PC-3 (cell line): ENCODE data around the gene POP5. TPM values are rescaled to one million over a fixed set of nuclear protein-coding genes. Genes with fewer than 3 reads are reported as not detected.

ENCODE experiments used
- ATAC-seq: fragments of 200-7000 bp; cut with Tn5 transposase; 2 replicates; pipeline ENCODE4 v1.9.1; 2020; ENCODE audit warnings: mild to moderate bottlenecking, moderate library complexity
- BruUV-seq: library from RNA; stranded (reverse); fragments of 400-500 nt; replicated peaks from 2 replicates; lab custom pipeline; 2021; lab: Mats Ljungman, UMichigan
- CTCF ChIA-PET: fragments of 300-600 bp; sonication (Branson Sonifier 250); formaldehyde crosslinking; loops from one replicate; lab custom pipeline; 2022; ENCODE audit warnings: antibody characterized with exemption; lab: Charles Lee
- POLR2A ChIA-PET: fragments of 300-600 bp; sonication (Branson Sonifier 250); formaldehyde crosslinking; loops from one replicate; lab custom pipeline; 2022; ENCODE audit warnings: antibody characterized with exemption; ENCODE audit not compliant: unreplicated experiment; lab: Charles Lee
- DNase-seq: peaks from one replicate; pipeline ENCODE4 v3.0.0-alpha.2; 2015
- H2AFZ ChIP-seq: fragments of 300-600 bp; sonication (generic); 2 replicates; pipeline ENCODE4 v1.6.0; 2016; ENCODE audit warnings: antibody characterized with exemption, low read length
- H3F3A ChIP-seq: fragments of 300-600 bp; sonication (generic); one replicate; pipeline ENCODE4 v1.6.0; 2017; ENCODE audit warnings: antibody characterized with exemption, low read length, control low read depth, mild to moderate bottlenecking; ENCODE audit not compliant: unreplicated experiment
- H3K27ac ChIP-seq: fragments of 300-600 bp; sonication (generic); 2 replicates; pipeline ENCODE4 v1.5.1; 2016; ENCODE audit warnings: mild to moderate bottlenecking, low read length
- H3K27me3 ChIP-seq: fragments of 300-600 bp; sonication (generic); 2 replicates; pipeline ENCODE4 v1.6.1; 2016; ENCODE audit warnings: low read length, mixed read lengths
- H3K36me3 ChIP-seq: fragments of 300-600 bp; sonication (generic); 2 replicates; pipeline ENCODE4 v1.6.1; 2016; ENCODE audit warnings: low read depth, mixed run types, low read length, mixed read lengths
- H3K4me1 ChIP-seq: fragments of 300-600 bp; sonication (generic); 2 replicates; pipeline ENCODE4 v1.5.1; 2016; ENCODE audit warnings: low read length; ENCODE audit not compliant: insufficient read depth
- H3K4me2 ChIP-seq: fragments of 300-600 bp; sonication (generic); 2 replicates; pipeline ENCODE4 v1.6.0; 2016; ENCODE audit warnings: low read length
- H3K4me3 ChIP-seq: fragments of 300-600 bp; sonication (generic); 2 replicates; pipeline ENCODE4 v1.5.1; 2016; ENCODE audit warnings: mild to moderate bottlenecking, low read length, mixed read lengths
- H3K79me2 ChIP-seq: fragments of 300-600 bp; sonication (generic); 2 replicates; pipeline ENCODE4 v1.6.1; 2017; ENCODE audit warnings: low read length, mixed read lengths
- H3K9ac ChIP-seq: fragments of 300-600 bp; sonication (generic); 2 replicates; pipeline ENCODE4 v1.6.0; 2016; ENCODE audit warnings: mild to moderate bottlenecking, low read length
- H3K9me2 ChIP-seq: fragments of 300-600 bp; sonication (generic); replicated peaks from 2 replicates; pipeline ENCODE4 v1.6.1; 2016; ENCODE audit warnings: mixed run types, low read length, mixed read lengths
- H3K9me3 ChIP-seq: fragments of 300-600 bp; sonication (generic); 2 replicates; pipeline ENCODE4 v1.6.1; 2016; ENCODE audit warnings: low read length, mixed read lengths
- H4K20me1 ChIP-seq: fragments of 300-600 bp; sonication (generic); 2 replicates; pipeline ENCODE4 v1.6.1; 2016; ENCODE audit warnings: low read length, mixed read lengths
- CTCF ChIP-seq: fragments of 300-600 bp; sonication (generic); conservative IDR thresholded peaks from 2 replicates; pipeline ENCODE4 v1.5.1; 2017; ENCODE audit warnings: antibody characterized with exemption, low read depth, mild to moderate bottlenecking, low read length
- EZH2 ChIP-seq: fragments of 300-600 bp; sonication (generic); IDR thresholded peaks from one replicate; pipeline ENCODE4 v1.6.1; 2017; ENCODE audit warnings: antibody characterized with exemption, mild to moderate bottlenecking, low read length; ENCODE audit not compliant: unreplicated experiment
- EZH2phosphoT487 ChIP-seq: fragments of 300-600 bp; sonication (generic); IDR thresholded peaks from 2 replicates; pipeline ENCODE4 v1.6.1; 2018; ENCODE audit warnings: mild to moderate bottlenecking, antibody characterized with exemption, low read length, borderline replicate concordance
- intact Hi-C: fragments of 100-400 bp; cut with micrococcal nuclease; formaldehyde crosslinking; loops from 2 replicates; pipeline ENCODE4 v1.9.0; 2023
- total RNA-seq: library from RNA; depleted of rRNA; stranded (reverse); fragments of >200 nt; gene quantifications from 2 replicates; pipeline ENCODE4 v1.2.3, GENCODE V29; 2014

The POP5 gene
- total RNA-seq, 1 experiment from 2014 or later, result 89.8 TPM

GRCh38 chr12:120573560-120573959 lies 7.6 kb downstream of the POP5 start:
- ATAC-seq, result no peak
- no TSS peak for BruUV-seq
- Histone ChIP-seq H3K9ac (no peak overlapping the region), H4K20me1 (no peaks in the 10 kb centered on the region), H3K27ac (no peak overlapping the region), H3K9me3 (no peaks in the 10 kb centered on the region), H3K9me2 (no peaks in the 10 kb centered on the region), H3F3A (peaks cover 11% of the 10 kb centered on the region), H3K36me3 (peaks cover 83% of the 10 kb centered on the region), H3K4me3 (no peak overlapping the region), H3K4me2 (no peak overlapping the region), H3K4me1 (no peaks in the 10 kb centered on the region), H3K27me3 (no peaks in the 10 kb centered on the region), H2AFZ (no peak overlapping the region), H3K79me2 (no peaks in the 10 kb centered on the region)
- no peak for DNase-seq
- intact Hi-C loops, result no loop called here
- no peak for TF ChIP-seq CTCF
- no peak for TF ChIP-seq EZH2phosphoT487
- no peak for TF ChIP-seq EZH2
- ChIA-PET CTCF (no interaction called here), POLR2A (no interaction called here)

GRCh38 chr12:120571299-120571698 lies 9.9 kb downstream of the POP5 start:
- no peaks in the 10 kb centered on the region for H3K9me3 ChIP-seq
- H3F3A ChIP-seq, result peaks cover 11% of the 10 kb centered on the region
- CTCF ChIA-PET, result no interaction called here
- no peaks in the 10 kb centered on the region for H3K9me2 ChIP-seq
- H4K20me1 ChIP-seq, result no peaks in the 10 kb centered on the region
- H2AFZ ChIP-seq, result no peak overlapping the region
- POLR2A ChIA-PET, result interaction anchor here (0.7 kb wide), 1 partner anchor 10 kb away, joined by 6 read pairs; no protein-coding TSS in a partner anchor
- no peak for TF ChIP-seq EZH2phosphoT487
- no peak for TF ChIP-seq CTCF
- TF ChIP-seq EZH2, result no peak
- H3K9ac ChIP-seq, result no peak overlapping the region
- DNase-seq (no peak), ATAC-seq (no peak; the same call in 1 of the 2 replicates)
- H3K27me3 ChIP-seq, result no peaks in the 10 kb centered on the region
- no peak overlapping the region for H3K27ac ChIP-seq
- intact Hi-C loops, result no loop called here
- peaks cover 72% of the 10 kb centered on the region for H3K36me3 ChIP-seq
- no peaks in the 10 kb centered on the region for H3K79me2 ChIP-seq
- H3K4me3 ChIP-seq, result no peak overlapping the region
- no peaks in the 10 kb centered on the region for H3K4me1 ChIP-seq
- no peak overlapping the region for H3K4me2 ChIP-seq
- no TSS peak for BruUV-seq

GRCh38 chr12:120563495-120563894 lies 17.7 kb downstream of the POP5 start:
- Histone ChIP-seq H3K9ac (no peak overlapping the region), H2AFZ (no peak overlapping the region), H4K20me1 (no peaks in the 10 kb centered on the region), H3K27ac (no peak overlapping the region), H3K36me3 (peaks cover 72% of the 10 kb centered on the region), H3K4me3 (no peak overlapping the region), H3K79me2 (no peaks in the 10 kb centered on the region), H3K4me2 (no peak overlapping the region), H3K4me1 (no peaks in the 10 kb centered on the region), H3K9me3 (no peaks in the 10 kb centered on the region), H3K27me3 (no peaks in the 10 kb centered on the region), H3F3A (no peaks in the 10 kb centered on the region), H3K9me2 (no peaks in the 10 kb centered on the region)
- CTCF ChIA-PET, result no interaction called here
- BruUV-seq, result no TSS peak
- TF ChIP-seq EZH2 (no peak), CTCF (no peak), EZH2phosphoT487 (no peak)
- POLR2A ChIA-PET, result no interaction called here
- intact Hi-C loops, result no loop called here
- DNase-seq (no peak), ATAC-seq (no peak)
